Adrenal gland (tissue), 5 donors: ENCODE results near the gene EPM2A.

Experiments used
- CTCF ChIP-seq, 6 experiments: fragments of 450-650 bp in 4 of 6; fragments of 200-600 bp in 2 of 6; sonication (generic) in 1 of 6; IDR thresholded peaks; 1 replicate in 5 of 6; 2 replicates in 1 of 6; pipeline versions ENCODE4 v1.5.1 to v1.8.0; 2016 to 2021; ENCODE audit warnings: antibody characterized with exemption in 6 of 6, mild to moderate bottlenecking in 2 of 6, moderate library complexity in 1 of 6
- POLR2A ChIP-seq, 2 donors: fragments of 450-650 bp; IDR thresholded peaks; one replicate each; pipeline ENCODE4 v1.6.1; 2017; ENCODE audit warnings: antibody characterized with exemption in 2 of 2, mild to moderate bottlenecking in 2 of 2, moderate library complexity in 1 of 2
- donor health status: DM: no; HTN: no; CAD: no.

GRCh38 chr6:145601397-145601796, 133.9 kb downstream of the EPM2A start:
- no peak for TF ChIP-seq CTCF (IDR thresholded peaks at IDR 0.05)
- no peak for TF ChIP-seq POLR2A (IDR thresholded peaks at IDR 0.05)
